Left lung (tissue), 10 donors: ENCODE results near the gene WDFY2. TPM values are rescaled to one million over a fixed set of nuclear protein-coding genes. Genes with fewer than 3 reads are reported as not detected.

Experiments
- ATAC-seq: fragments of 200-7000 bp; cut with Tn5 transposase; one replicate; pipeline ENCODE4 v1.9.1; 2020; ENCODE audit warnings: moderate library complexity
- DNase-seq, 4 donors: peaks; one replicate each; pipeline ENCODE4 v3.0.0-alpha.2; 2013 to 2020
- H3K27ac ChIP-seq, 2 donors: fragments of 200-600 bp; sonication (generic) in 1 of 2; one replicate each; pipeline versions ENCODE4 v1.5.0 to v1.8.0; 2020 to 2021
- H3K27me3 ChIP-seq, 2 donors: fragments of 200-600 bp; sonication (generic) in 1 of 2; one replicate each; pipeline versions ENCODE4 v1.5.0 to v1.8.0; 2020 to 2021
- H3K36me3 ChIP-seq, 2 donors: fragments of 200-600 bp; sonication (generic) in 1 of 2; one replicate each; pipeline versions ENCODE4 v1.5.0 to v1.8.0; 2020 to 2021
- H3K4me1 ChIP-seq, 2 donors: fragments of 200-600 bp; one replicate each; pipeline ENCODE4 v1.8.0; 2021
- H3K4me3 ChIP-seq, 2 donors: fragments of 200-600 bp; sonication (generic) in 1 of 2; one replicate each; pipeline versions ENCODE4 v1.5.0 to v1.8.0; 2020 to 2021; ENCODE audit warnings: mild to moderate bottlenecking in 1 of 2
- H3K9me3 ChIP-seq, 2 donors: fragments of 200-600 bp; sonication (generic) in 1 of 2; one replicate each; pipeline versions ENCODE4 v1.5.0 to v1.8.0; 2020 to 2021
- CTCF ChIP-seq, 2 donors: fragments of 200-600 bp; sonication (generic) in 1 of 2; IDR thresholded peaks; one replicate each; pipeline versions ENCODE4 v1.5.0 to v1.8.0; 2021; ENCODE audit warnings: antibody characterized with exemption in 2 of 2
- intact Hi-C, 2 donors: fragments of 100-400 bp; cut with DNase I; formaldehyde crosslinking; loops; one replicate each; pipeline versions ENCODE4 v1.11.2 to v1.14.2; 2022
- polyA plus RNA-seq, 6 donors: library from polyadenylated mRNA; unstranded; fragments of 120-200 nt; gene quantifications; one replicate each; pipeline ENCODE4 v1.2.1, GENCODE V29; 2013; ENCODE audit not compliant: insufficient read length in 6 of 6
- total RNA-seq, 2 donors: library from RNA; stranded (reverse); fragmentation: NEBNext Ultra II Directional; extraction: Animal tissue kit (Norgen Biotek cat#: 25700); gene quantifications; one replicate each; pipeline ENCODE4 v1.2.1, GENCODE V29; 2021
- donor health status: DM: no; HTN: yes; CAD: no.
- donor health status: DM: no; HTN: no; CAD: no.

WDFY2 gene
- total and polyA plus RNA-seq, 8 donors, result 9.7 to 33.3 (median 22.1) TPM

GRCh38 chr13:51678420-51678819 lies 94.2 kb downstream of the WDFY2 start:
- no peak overlapping the region for H3K27ac ChIP-seq
- H3K36me3 ChIP-seq, result no peaks in the 10 kb centered on the region
- H3K4me3 ChIP-seq, result no peak overlapping the region
- DNase-seq (no peak), ATAC-seq (no peak)
- no peaks in the 10 kb centered on the region for H3K9me3 ChIP-seq
- peaks cover 0 to 4% of the 10 kb centered on the region in 2 donors for H3K4me1 ChIP-seq
- no peaks in the 10 kb centered on the region for H3K27me3 ChIP-seq
- no peak for TF ChIP-seq CTCF (IDR thresholded peaks at IDR 0.05)
- intact Hi-C loops, result no loop called here

- H3K27ac ChIP-seq, result no peak overlapping the region
- intact Hi-C loops, result no loop called here
- H3K4me3 ChIP-seq, result no peak overlapping the region
- no peaks in the 10 kb centered on the region for H3K36me3 ChIP-seq
- no peak for TF ChIP-seq CTCF (IDR thresholded peaks at IDR 0.05)
- H3K27me3 ChIP-seq, result no peaks in the 10 kb centered on the region
- H3K4me1 ChIP-seq, result no peaks in the 10 kb centered on the region
- no peaks in the 10 kb centered on the region for H3K9me3 ChIP-seq
- no peak for ATAC-seq
- DNase-seq, result no peak
These were observed 95.4 kb downstream of the WDFY2 start for GRCh38 chr13:51679616-51680015.

GRCh38 chr13:51681037-51681678 lies 96.9 kb downstream of the WDFY2 start:
- ATAC-seq, result no peak
- intact Hi-C loops, result no loop called here
- no peaks in the 10 kb centered on the region for H3K9me3 ChIP-seq
- H3K36me3 ChIP-seq, result no peaks in the 10 kb centered on the region
- H3K4me3 ChIP-seq, result no peak overlapping the region
- no peak for TF ChIP-seq CTCF (IDR thresholded peaks at IDR 0.05)
- no peak for DNase-seq
- H3K4me1 ChIP-seq, result no peaks in the 10 kb centered on the region
- H3K27me3 ChIP-seq, result no peaks in the 10 kb centered on the region
- H3K27ac ChIP-seq, result no peak overlapping the region

- no peak overlapping the region for H3K4me3 ChIP-seq
- H3K9me3 ChIP-seq, result no peaks in the 10 kb centered on the region
- no peak overlapping the region for H3K27ac ChIP-seq
- H3K4me1 ChIP-seq, result no peaks in the 10 kb centered on the region
- H3K27me3 ChIP-seq, result no peaks in the 10 kb centered on the region
- H3K36me3 ChIP-seq, result no peaks in the 10 kb centered on the region
- ATAC-seq (no peak), DNase-seq (no peak)
- intact Hi-C loops, result no loop called here
- no peak for TF ChIP-seq CTCF (IDR thresholded peaks at IDR 0.05)
These were observed 98.4 kb downstream of the WDFY2 start for GRCh38 chr13:51682686-51683085.

- Histone ChIP-seq H3K9me3 (no peaks in the 10 kb centered on the region), H3K27me3 (no peaks in the 10 kb centered on the region), H3K4me3 (no peak overlapping the region), H3K27ac (no peak overlapping the region), H3K4me1 (no peaks in the 10 kb centered on the region), H3K36me3 (no peaks in the 10 kb centered on the region)
- TF ChIP-seq CTCF (IDR thresholded peaks at IDR 0.05), result no peak
- intact Hi-C loops, result no loop called here
- ATAC-seq (no peak), DNase-seq (no peak)
These were observed 99.3 kb downstream of the WDFY2 start for GRCh38 chr13:51683597-51683996.
